GM19468 (cell line): Measurements from ENCODE around the gene LHCGR.
"Not testable (repeated sequence)": the region's sequence is repeated elsewhere in the genome, so short reads cannot be mapped to it uniquely, and the experiment has no call there.

Experiments used
- ATAC-seq: cut with Tn5 transposase; IDR thresholded peaks from one replicate; pipeline ENCODE4 v1.9.1; 2021; ENCODE audit warnings: mild to moderate bottlenecking, moderate library complexity, moderate number of reproducible peaks; ENCODE audit not compliant: unreplicated experiment; ENCODE audit errors: extremely low read depth

The LHCGR gene

GRCh38 chr2:48714245-48714644 is 41.3 kb downstream of the LHCGR start:
- no peak for ATAC-seq

- no peak for ATAC-seq
Observed at GRCh38 chr2:48713647-48714046, 41.9 kb downstream of the LHCGR start.

- ATAC-seq, result no peak
Observed at GRCh38 chr2:48712151-48712550, 43.4 kb downstream of the LHCGR start.

GRCh38 chr2:48711343-48711742 is 44.2 kb downstream of the LHCGR start:
- ATAC-seq, result no peak

- no peak for ATAC-seq
Observed at GRCh38 chr2:48709096-48710034, 46.2 kb downstream of the LHCGR start.

GRCh38 chr2:48707466-48707865 is 48.1 kb downstream of the LHCGR start:
- ATAC-seq, result no peak

GRCh38 chr2:48703621-48704020 is 51.9 kb downstream of the LHCGR start:
- ATAC-seq, result not testable (repeated sequence)

GRCh38 chr2:48699348-48699930 is 56.1 kb downstream of the LHCGR start:
- no peak for ATAC-seq

- ATAC-seq, result no peak
Observed at GRCh38 chr2:48696881-48697280, 58.6 kb downstream of the LHCGR start.

- ATAC-seq, result no peak
Observed at GRCh38 chr2:48695991-48696390, 59.5 kb downstream of the LHCGR start.

- ATAC-seq, result no peak
Observed at GRCh38 chr2:48694149-48694548, 61.4 kb downstream of the LHCGR start.

GRCh38 chr2:48693645-48694044 is 61.9 kb downstream of the LHCGR start:
- ATAC-seq, result no peak

GRCh38 chr2:48693066-48693465 is 62.5 kb downstream of the LHCGR start:
- no peak for ATAC-seq

- no peak for ATAC-seq
Observed at GRCh38 chr2:48691935-48692691, 63.4 kb downstream of the LHCGR start.

GRCh38 chr2:48685126-48685525 is 70.4 kb downstream of the LHCGR start:
- no peak for ATAC-seq

GRCh38 chr2:48677450-48677849 is 78.1 kb downstream of the LHCGR start:
- ATAC-seq, result no peak

- peak; percentile 53 for ATAC-seq
Observed at GRCh38 chr2:48674933-48675332, 80.6 kb downstream of the LHCGR start.

GRCh38 chr2:48673581-48673980 is 81.9 kb downstream of the LHCGR start:
- ATAC-seq, result no peak

- ATAC-seq, result peak; percentile 79
Observed at GRCh38 chr2:48668992-48669391, 86.5 kb downstream of the LHCGR start.

GRCh38 chr2:48651158-48651790 is 104.2 kb downstream of the LHCGR start:
- no peak for ATAC-seq
